Smooth muscle cell (in vitro differentiated cells): ENCODE measurements around the gene WDR64. TPM values are rescaled to one million over a fixed set of nuclear protein-coding genes. Genes with fewer than 3 reads are reported as not detected.

Experiments used
- DNase-seq: peaks from one replicate; lab custom pipeline; 2025; ENCODE audit not compliant: unreplicated experiment; lab: John Stamatoyannopoulos, UW
- H2AFZ ChIP-seq: fragments of 200-600 bp; sonication (generic); 2 replicates; pipeline ENCODE4 v1.6.0; 2016; ENCODE audit warnings: antibody characterized with exemption, low read depth, mild to moderate bottlenecking
- H3F3A ChIP-seq: fragments of 200-600 bp; sonication (generic); 2 replicates; pipeline ENCODE4 v1.6.0; 2017; ENCODE audit warnings: antibody characterized with exemption, low read depth
- H3K27ac ChIP-seq: fragments of 200-600 bp; sonication (generic); 2 replicates; pipeline ENCODE4 v1.5.1; 2016; ENCODE audit warnings: low read depth, mild to moderate bottlenecking
- H3K27me3 ChIP-seq: fragments of 200-600 bp; sonication (generic); 2 replicates; pipeline ENCODE4 v1.6.1; 2016; ENCODE audit warnings: low read depth, mild to moderate bottlenecking
- H3K36me3 ChIP-seq: fragments of 200-600 bp; sonication (generic); 2 replicates; pipeline ENCODE4 v1.5.1; 2016; ENCODE audit warnings: low read depth
- H3K4me1 ChIP-seq: fragments of 200-600 bp; sonication (generic); 2 replicates; pipeline ENCODE4 v1.5.1; 2016; ENCODE audit warnings: low read depth
- H3K4me2 ChIP-seq: fragments of 200-600 bp; sonication (generic); 2 replicates; pipeline ENCODE4 v1.6.0; 2016; ENCODE audit warnings: mild to moderate bottlenecking
- H3K4me3 ChIP-seq: fragments of 200-600 bp; sonication (generic); 2 replicates; pipeline ENCODE4 v1.5.1; 2016; ENCODE audit warnings: mild to moderate bottlenecking
- H3K79me2 ChIP-seq: fragments of 200-600 bp; sonication (generic); 2 replicates; pipeline ENCODE4 v1.6.0; 2016; ENCODE audit warnings: low read depth, mild to moderate bottlenecking
- H3K9ac ChIP-seq: fragments of 200-600 bp; sonication (generic); 2 replicates; pipeline ENCODE4 v1.6.0; 2016; ENCODE audit warnings: low read depth
- H3K9me3 ChIP-seq: fragments of 200-600 bp; sonication (generic); replicated peaks from 2 replicates; pipeline ENCODE4 v1.5.1; 2016; ENCODE audit warnings: low read depth
- H4K20me1 ChIP-seq: fragments of 200-600 bp; sonication (generic); 2 replicates; pipeline ENCODE4 v1.6.0; 2016; ENCODE audit warnings: low read depth
- CTCF ChIP-seq: fragments of 200-600 bp; sonication (generic); IDR thresholded peaks from 2 replicates; pipeline ENCODE4 v1.5.1; 2017; ENCODE audit warnings: borderline replicate concordance, mild to moderate bottlenecking, antibody characterized with exemption; ENCODE audit not compliant: insufficient read depth, poor library complexity, severe bottlenecking
- WGBS: methylation state at CpG from one replicate; pipeline ENCODE4 v1.1.7; 2016; ENCODE audit warnings: low lambda C conversion rate; 5-methylcytosine and 5-hydroxymethylcytosine counted together
- polyA plus RNA-seq: library from polyadenylated mRNA; unstranded; fragments of >200 nt; fragmentation: Nextera tagmentation; extraction: Ambion mirVana; gene quantifications from 2 replicates; pipeline ENCODE4 v1.2.1, GENCODE V29; 2016
- total RNA-seq: library from RNA; depleted of rRNA; stranded (reverse); fragments of >200 nt; gene quantifications from 2 replicates; pipeline ENCODE4 v1.2.3, GENCODE V29; 2014

Gene WDR64
- total and polyA plus RNA-seq, 2 experiments from 2014 or later: not detected

DNA sequence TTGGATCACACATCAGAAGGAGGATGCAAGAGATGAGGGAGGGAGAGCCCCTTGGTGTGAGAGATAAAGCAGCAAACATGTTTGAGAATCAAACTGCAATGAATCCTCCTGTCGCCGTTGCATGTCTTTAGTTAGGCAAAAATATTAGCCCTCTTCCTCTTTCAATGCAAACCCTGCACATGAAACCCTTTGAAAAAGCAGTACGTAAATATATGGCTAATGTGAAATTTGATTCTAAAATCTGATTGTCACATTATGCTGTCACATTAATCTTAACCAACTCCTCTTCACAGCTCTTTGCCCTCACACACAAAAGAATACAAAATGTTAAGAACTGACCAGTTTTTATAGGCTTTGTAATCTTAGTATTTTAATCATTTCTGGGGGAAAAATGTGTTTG lies 63.4 kb downstream of the WDR64 start:
- no peaks in the 10 kb centered on the region for H3K9me3 ChIP-seq
- H3K36me3 ChIP-seq: no peaks in the 10 kb centered on the region
- no peaks in the 10 kb centered on the region for H4K20me1 ChIP-seq
- no peaks in the 10 kb centered on the region for H3K79me2 ChIP-seq
- H3K4me1 ChIP-seq: no peaks in the 10 kb centered on the region
- DNase-seq: no peak
- H3K27ac ChIP-seq: no peak overlapping the region
- H3K4me3 ChIP-seq: no peak overlapping the region
- H3K27me3 ChIP-seq: no peaks in the 10 kb centered on the region
- H3K9ac ChIP-seq: no peak overlapping the region
- no peak overlapping the region for H3K4me2 ChIP-seq
- TF ChIP-seq CTCF: no peak
- no peaks in the 10 kb centered on the region for H3F3A ChIP-seq
- 93% methylated on average over 3 of the region's 3 CpGs for WGBS
- H2AFZ ChIP-seq: no peak overlapping the region

- no peaks in the 10 kb centered on the region for H3K9me3 ChIP-seq
- no peaks in the 10 kb centered on the region for H3K4me1 ChIP-seq
- H3K4me3 ChIP-seq: no peak overlapping the region
- no peaks in the 10 kb centered on the region for H3F3A ChIP-seq
- no peaks in the 10 kb centered on the region for H3K79me2 ChIP-seq
- no peak overlapping the region for H3K27ac ChIP-seq
- WGBS: 51% methylated on average over 4 of the region's 4 CpGs
- H4K20me1 ChIP-seq: no peaks in the 10 kb centered on the region
- no peaks in the 10 kb centered on the region for H3K36me3 ChIP-seq
- H3K9ac ChIP-seq: no peak overlapping the region
- H2AFZ ChIP-seq: no peak overlapping the region
- no peak for TF ChIP-seq CTCF
- H3K27me3 ChIP-seq: no peaks in the 10 kb centered on the region
- H3K4me2 ChIP-seq: no peak overlapping the region
- no peak for DNase-seq
Measured at GRCh38 chr1:241715956-241716355, 63.9 kb downstream of the WDR64 start.

DNA sequence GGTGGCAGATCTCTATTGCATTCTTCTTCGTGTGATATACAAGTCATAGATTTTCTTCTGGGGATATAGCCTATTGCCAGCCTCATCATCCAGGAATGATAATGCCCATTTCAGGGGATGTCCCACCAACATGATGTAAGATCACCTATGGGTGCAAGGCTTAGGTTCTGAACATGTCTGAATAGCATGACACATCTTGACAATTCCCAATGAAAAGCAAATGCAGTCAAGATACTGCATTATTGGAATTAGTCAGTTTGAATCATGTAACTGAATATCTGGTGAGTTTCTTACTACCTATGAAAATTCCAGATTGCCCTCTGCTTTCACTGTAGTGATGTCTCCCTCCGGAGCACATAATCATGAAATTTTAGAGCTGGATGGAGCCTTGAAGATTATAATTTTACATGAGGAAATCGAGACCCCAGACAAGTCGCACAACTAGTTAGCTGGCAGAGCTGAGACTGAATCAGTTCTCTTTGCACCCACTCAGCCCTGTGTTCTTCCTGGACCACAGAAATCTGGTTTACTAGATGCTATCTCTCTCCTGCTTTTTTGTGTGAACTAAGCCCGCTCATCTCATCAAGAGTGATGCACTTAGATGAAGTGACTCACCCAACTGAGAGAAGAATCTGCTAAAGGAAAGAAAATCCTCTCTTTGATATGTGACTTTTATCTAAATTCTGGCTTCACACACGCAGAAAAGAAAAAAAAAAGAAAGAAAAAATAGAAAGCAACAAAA lies 65.0 kb downstream of the WDR64 start:
- H3K79me2 ChIP-seq: no peaks in the 10 kb centered on the region
- no peak for DNase-seq
- no peaks in the 10 kb centered on the region for H3K4me1 ChIP-seq
- no peaks in the 10 kb centered on the region for H3K9me3 ChIP-seq
- no peaks in the 10 kb centered on the region for H4K20me1 ChIP-seq
- H3K27ac ChIP-seq: no peak overlapping the region
- TF ChIP-seq CTCF: no peak
- no peak overlapping the region for H3K9ac ChIP-seq
- H2AFZ ChIP-seq: no peak overlapping the region
- no peaks in the 10 kb centered on the region for H3F3A ChIP-seq
- no peak overlapping the region for H3K4me3 ChIP-seq
- H3K36me3 ChIP-seq: no peaks in the 10 kb centered on the region
- WGBS: 34% methylated on average over 6 of the region's 6 CpGs
- peak overlapping the region; percentile 18 for H3K4me2 ChIP-seq
- no peaks in the 10 kb centered on the region for H3K27me3 ChIP-seq

DNA sequence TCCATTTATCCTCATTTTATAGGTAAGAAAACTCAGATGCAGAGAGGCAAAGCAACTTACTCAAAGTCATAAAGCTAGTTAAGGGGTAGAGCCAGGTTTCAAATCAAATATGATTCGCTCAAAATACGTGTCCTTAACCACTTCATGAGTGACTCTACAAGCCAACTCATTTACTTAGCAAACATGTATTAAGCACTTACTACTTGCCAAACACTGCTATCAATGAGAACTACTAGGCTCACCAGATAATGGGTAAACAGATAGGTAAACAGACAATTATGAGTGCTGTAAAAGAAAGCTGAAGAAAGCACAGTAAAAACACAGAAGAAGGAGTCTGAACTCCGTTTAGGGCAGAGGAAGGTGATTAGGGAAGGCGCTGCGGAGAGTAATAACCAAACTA lies 65.9 kb downstream of the WDR64 start:
- no peak for DNase-seq
- Histone ChIP-seq H3K79me2 (no peaks in the 10 kb centered on the region), H3K9me3 (no peaks in the 10 kb centered on the region), H3F3A (no peaks in the 10 kb centered on the region), H3K27ac (no peak overlapping the region), H3K4me1 (no peaks in the 10 kb centered on the region), H3K4me3 (no peak overlapping the region), H3K4me2 (no peak overlapping the region), H3K27me3 (no peaks in the 10 kb centered on the region), H2AFZ (no peak overlapping the region), H4K20me1 (no peaks in the 10 kb centered on the region), H3K9ac (no peak overlapping the region), H3K36me3 (no peaks in the 10 kb centered on the region)
- 67% methylated on average over 5 of the region's 5 CpGs for WGBS
- TF ChIP-seq CTCF: no peak
